MM.1S (cell line): ENCODE measurements around the gene GLIPR2.
A peak's percentile ranks its signal among the peaks of the same experiment; 100 is the strongest.

ENCODE experiments used
- DNase-seq: peaks from one replicate; pipeline ENCODE4 v3.0.0-alpha.2; 2015
- H2AFZ ChIP-seq: fragments of 300-600 bp; sonication (generic); 2 replicates; pipeline ENCODE4 v1.6.0; 2016; ENCODE audit warnings: antibody characterized with exemption, low read length
- H3F3A ChIP-seq: fragments of 300-600 bp; sonication (generic); 2 replicates; pipeline ENCODE4 v1.6.1; 2016; ENCODE audit warnings: mild to moderate bottlenecking, antibody characterized with exemption, low read length, moderate library complexity, mixed read lengths; ENCODE audit not compliant: insufficient read depth
- H3K27ac ChIP-seq: fragments of 300-600 bp; sonication (generic); 2 replicates; pipeline ENCODE4 v1.5.1; 2016; ENCODE audit warnings: mild to moderate bottlenecking, low read length
- H3K27me3 ChIP-seq: fragments of 300-600 bp; sonication (generic); replicated peaks from 2 replicates; pipeline ENCODE4 v1.6.0; 2016; ENCODE audit warnings: low read length; ENCODE audit not compliant: insufficient read depth
- H3K36me3 ChIP-seq: fragments of 300-600 bp; sonication (generic); replicated peaks from 2 replicates; pipeline ENCODE4 v1.6.1; 2016; ENCODE audit warnings: mild to moderate bottlenecking, low read length, mixed read lengths; ENCODE audit not compliant: insufficient read depth
- H3K4me1 ChIP-seq: fragments of 300-600 bp; sonication (generic); 2 replicates; pipeline ENCODE4 v1.6.1; 2016; ENCODE audit warnings: low read length, mixed read lengths
- H3K4me2 ChIP-seq: fragments of 300-600 bp; sonication (generic); 2 replicates; pipeline ENCODE4 v1.6.0; 2016; ENCODE audit warnings: low read depth, low read length
- H3K4me3 ChIP-seq: fragments of 300-600 bp; sonication (generic); 2 replicates; pipeline ENCODE4 v1.5.1; 2016; ENCODE audit warnings: low read length, mixed read lengths
- H3K79me2 ChIP-seq: fragments of 300-600 bp; sonication (generic); 2 replicates; pipeline ENCODE4 v1.6.1; 2016; ENCODE audit warnings: mixed run types, low read length, mixed read lengths
- H3K9ac ChIP-seq: fragments of 300-600 bp; sonication (generic); 2 replicates; pipeline ENCODE4 v1.6.1; 2016; ENCODE audit warnings: low read length, mixed read lengths
- H3K9me2 ChIP-seq: fragments of 300-600 bp; sonication (generic); replicated peaks from 2 replicates; pipeline ENCODE4 v1.6.1; 2016; ENCODE audit warnings: mild to moderate bottlenecking, low read length, mixed read lengths; ENCODE audit not compliant: insufficient read depth
- H3K9me3 ChIP-seq: fragments of 300-600 bp; sonication (generic); replicated peaks from 2 replicates; pipeline ENCODE4 v1.6.1; 2016; ENCODE audit warnings: mild to moderate bottlenecking, low read length, mixed read lengths; ENCODE audit not compliant: insufficient read depth
- H4K20me1 ChIP-seq: fragments of 300-600 bp; sonication (generic); 2 replicates; pipeline ENCODE4 v1.6.1; 2016; ENCODE audit warnings: mild to moderate bottlenecking, low read length, moderate library complexity, mixed read lengths; ENCODE audit not compliant: insufficient read depth
- CTCF ChIP-seq: fragments of 300-600 bp; sonication (generic); IDR thresholded peaks from 2 replicates; pipeline ENCODE4 v1.5.1; 2016; ENCODE audit warnings: antibody characterized with exemption, low read length, mixed read lengths
- EZH2 ChIP-seq: fragments of 300-600 bp; sonication (generic); optimal IDR thresholded peaks from 2 replicates; pipeline ENCODE3; 2017; ENCODE audit warnings: low read depth, mild to moderate bottlenecking, antibody characterized with exemption, low read length, mixed read lengths
- EZH2phosphoT487 ChIP-seq: fragments of 300-600 bp; sonication (generic); IDR thresholded peaks from 2 replicates; pipeline ENCODE4 v1.6.1; 2018; ENCODE audit warnings: antibody characterized with exemption, low read length

GLIPR2 gene

DNA sequence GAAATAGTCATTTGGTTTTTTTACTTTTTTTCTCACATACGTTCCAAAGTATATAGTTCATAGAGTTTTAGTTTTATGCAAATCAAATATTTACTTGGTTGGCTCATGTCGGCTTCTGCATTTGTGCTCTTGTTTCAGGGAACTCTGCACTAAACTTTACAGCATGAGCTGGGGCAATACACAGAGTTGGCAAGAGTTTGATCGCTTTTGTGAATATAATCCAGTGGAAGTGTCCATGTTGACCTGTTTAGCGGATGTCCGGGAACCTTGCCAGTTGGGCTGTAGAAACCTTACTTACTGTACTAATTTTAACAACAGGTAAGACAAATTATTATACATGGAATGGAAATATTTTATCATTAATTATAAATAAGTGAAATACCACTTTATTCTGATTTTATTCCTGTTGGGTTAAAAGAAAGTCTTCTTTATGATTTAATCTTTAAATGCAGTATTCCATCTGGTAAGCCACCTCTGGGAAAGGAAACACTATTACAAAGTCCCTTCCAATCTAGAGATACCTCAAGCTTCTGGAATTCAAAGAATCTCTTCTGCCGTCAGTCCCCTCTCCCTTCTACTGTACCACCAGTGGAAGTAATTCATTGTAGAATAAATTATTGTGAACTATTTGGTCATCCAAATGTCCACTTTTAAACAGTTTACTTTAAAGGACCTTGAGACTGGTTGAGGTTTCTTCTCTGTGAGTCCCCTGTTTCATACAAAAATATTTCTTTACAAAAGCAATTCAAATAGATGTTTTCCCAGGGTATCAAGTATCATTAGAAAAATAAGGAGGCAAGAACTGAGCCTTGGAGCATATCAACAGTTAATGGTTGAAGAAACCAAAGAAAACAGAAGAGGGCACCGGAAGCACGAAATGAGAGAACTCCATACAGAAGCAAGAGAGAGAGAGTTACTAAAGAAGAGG is 45.2 kb upstream of the GLIPR2 start:
- Histone ChIP-seq H3K4me3 (no peak overlapping the region), H3F3A (peaks cover 10% of the 10 kb centered on the region; the same call in 1 of the 2 replicates), H3K9ac (no peak overlapping the region), H4K20me1 (no peaks in the 10 kb centered on the region), H3K9me2 (no peaks in the 10 kb centered on the region), H3K79me2 (no peaks in the 10 kb centered on the region), H3K36me3 (no peaks in the 10 kb centered on the region), H2AFZ (no peak overlapping the region), H3K9me3 (no peaks in the 10 kb centered on the region), H3K4me1 (peaks cover 13% of the 10 kb centered on the region), H3K4me2 (no peak overlapping the region), H3K27ac (no peak overlapping the region), H3K27me3 (no peaks in the 10 kb centered on the region)
- TF ChIP-seq EZH2phosphoT487: no peak
- no peak for TF ChIP-seq EZH2
- TF ChIP-seq CTCF: no peak
- DNase-seq: no peak

- peaks cover 13% of the 10 kb centered on the region for H3K4me1 ChIP-seq
- H3K9ac ChIP-seq: no peak overlapping the region
- no peaks in the 10 kb centered on the region for H3K27me3 ChIP-seq
- no peak for DNase-seq
- H2AFZ ChIP-seq: no peak overlapping the region
- H4K20me1 ChIP-seq: no peaks in the 10 kb centered on the region
- H3K4me2 ChIP-seq: no peak overlapping the region
- no peaks in the 10 kb centered on the region for H3K9me2 ChIP-seq
- H3K79me2 ChIP-seq: no peaks in the 10 kb centered on the region
- TF ChIP-seq CTCF: no peak
- TF ChIP-seq EZH2phosphoT487: no peak
- TF ChIP-seq EZH2: no peak
- H3K27ac ChIP-seq: no peak overlapping the region
- H3K9me3 ChIP-seq: no peaks in the 10 kb centered on the region
- H3F3A ChIP-seq: peaks cover 10% of the 10 kb centered on the region; the same call in 1 of the 2 replicates
- H3K36me3 ChIP-seq: no peaks in the 10 kb centered on the region
- H3K4me3 ChIP-seq: no peak overlapping the region
Observed at GRCh38 chr9:36092014-36092413, 44.5 kb upstream of the GLIPR2 start.

DNA sequence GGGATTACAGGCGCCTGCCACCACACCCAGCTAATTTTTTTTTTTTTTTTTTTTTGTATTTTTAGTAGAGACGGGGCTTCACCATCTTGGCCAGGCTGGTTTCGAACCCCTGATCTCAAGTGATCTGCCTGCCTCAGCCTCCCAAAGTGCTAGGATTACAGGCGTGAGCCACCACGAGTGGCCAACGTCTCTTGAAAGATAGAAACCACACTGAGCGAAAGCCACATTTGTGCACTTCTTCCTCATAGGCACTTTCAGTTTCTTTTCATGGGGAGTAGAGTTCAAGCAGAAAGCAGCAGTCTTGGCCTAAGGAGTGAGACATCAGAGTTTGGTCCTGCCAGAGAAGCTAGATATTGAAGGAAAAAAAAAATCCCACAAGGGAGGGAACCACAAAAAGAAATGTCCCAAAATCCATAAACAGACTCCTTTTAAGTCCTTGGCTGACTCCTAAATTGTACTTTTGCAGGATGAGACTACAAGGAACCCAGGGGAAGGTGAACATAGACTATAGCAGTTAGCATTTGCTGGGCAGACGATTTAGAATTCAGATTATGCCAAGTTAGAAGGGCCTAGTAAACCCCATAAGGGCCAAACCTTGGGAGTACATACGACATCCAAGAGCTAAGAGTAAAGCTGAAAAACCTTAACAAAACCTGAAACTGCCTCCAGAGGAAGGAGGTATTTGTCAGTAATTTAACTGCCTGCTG is 43.9 kb upstream of the GLIPR2 start:
- H3K27me3 ChIP-seq: no peaks in the 10 kb centered on the region
- no peak for TF ChIP-seq EZH2phosphoT487
- no peak for TF ChIP-seq CTCF
- TF ChIP-seq EZH2: no peak
- peak overlapping the region; percentile 52; the same call in 1 of the 2 replicates for H3K27ac ChIP-seq
- no peaks in the 10 kb centered on the region for H3K9me3 ChIP-seq
- H4K20me1 ChIP-seq: no peaks in the 10 kb centered on the region
- H3K79me2 ChIP-seq: no peaks in the 10 kb centered on the region
- H3K4me1 ChIP-seq: peaks cover 13% of the 10 kb centered on the region
- H3K9ac ChIP-seq: peak overlapping the region; percentile 13; the same call in 1 of the 2 replicates
- peak overlapping the region; percentile 32 for H2AFZ ChIP-seq
- no peaks in the 10 kb centered on the region for H3K36me3 ChIP-seq
- peaks cover 10% of the 10 kb centered on the region; the same call in 1 of the 2 replicates for H3F3A ChIP-seq
- DNase-seq: peak; percentile 96
- H3K9me2 ChIP-seq: no peaks in the 10 kb centered on the region
- H3K4me2 ChIP-seq: peak overlapping the region; percentile 51
- no peak overlapping the region for H3K4me3 ChIP-seq
